CD4-positive, alpha-beta T cell treated with Interleukin-12 subunit alpha and Interleukin-12 subunit beta, for 1 hour (primary cell): ENCODE measurements around the gene PTRHD1.
"Not testable (repeated sequence)": the region's sequence is repeated elsewhere in the genome, so short reads cannot be mapped to it uniquely, and the experiment has no call there.

ENCODE experiments used
- DNase-seq: peaks from one replicate; pipeline ENCODE4 v3.0.0-alpha.2; 2020

The PTRHD1 gene, protein sequence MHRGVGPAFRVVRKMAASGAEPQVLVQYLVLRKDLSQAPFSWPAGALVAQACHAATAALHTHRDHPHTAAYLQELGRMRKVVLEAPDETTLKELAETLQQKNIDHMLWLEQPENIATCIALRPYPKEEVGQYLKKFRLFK

DNA sequence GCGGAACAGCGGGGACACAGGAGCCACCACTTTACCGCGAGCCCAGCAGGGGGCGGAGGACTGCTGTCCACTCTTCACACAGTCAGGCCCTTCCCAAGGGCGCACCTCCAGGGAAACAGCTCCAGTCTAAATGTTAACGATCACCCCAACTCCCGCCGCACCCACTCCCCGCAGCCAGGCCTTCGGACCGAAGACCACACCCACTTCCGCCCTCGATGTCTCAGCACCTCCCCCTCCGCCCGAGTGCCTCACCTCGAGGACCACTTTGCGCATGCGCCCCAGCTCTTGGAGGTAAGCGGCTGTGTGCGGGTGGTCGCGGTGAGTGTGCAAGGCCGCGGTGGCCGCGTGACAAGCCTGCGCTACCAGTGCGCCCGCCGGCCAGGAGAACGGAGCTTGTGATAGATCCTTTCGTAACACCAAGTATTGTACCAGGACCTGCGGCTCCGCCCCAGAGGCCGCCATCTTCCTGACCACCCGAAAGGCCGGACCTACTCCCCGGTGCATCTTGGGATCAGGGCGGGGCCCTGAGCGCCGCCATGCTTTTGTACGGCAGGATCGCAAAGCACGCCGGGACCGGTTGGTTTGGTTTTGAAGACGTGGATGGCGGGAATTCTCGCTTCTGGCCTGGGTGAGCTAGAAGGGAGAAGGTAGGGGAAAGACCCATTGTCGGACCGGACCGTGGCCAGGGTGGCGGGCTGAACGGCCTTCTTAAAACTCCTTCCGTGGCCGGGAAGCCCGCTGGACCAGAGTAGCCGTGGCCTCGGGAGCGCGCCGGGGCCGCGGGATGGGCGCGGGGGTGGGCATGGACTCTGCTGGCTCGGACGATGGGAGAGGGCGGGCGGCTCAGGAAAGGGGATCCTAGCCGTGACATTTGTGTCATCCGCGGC, at the start of gene PTRHD1, which contains the start of gene CENPO:
Gene PTRHD1 (minus strand): TSS at position 518 of the 887 bp plus-strand sequence. CDS start 14 bp downstream, at position 504.
Gene CENPO (plus strand): TSS at position 552 of the 887 bp plus-strand sequence. CDS start 495 bp downstream, outside the sequence.
- DNase-seq: peak; percentile 95

DNA sequence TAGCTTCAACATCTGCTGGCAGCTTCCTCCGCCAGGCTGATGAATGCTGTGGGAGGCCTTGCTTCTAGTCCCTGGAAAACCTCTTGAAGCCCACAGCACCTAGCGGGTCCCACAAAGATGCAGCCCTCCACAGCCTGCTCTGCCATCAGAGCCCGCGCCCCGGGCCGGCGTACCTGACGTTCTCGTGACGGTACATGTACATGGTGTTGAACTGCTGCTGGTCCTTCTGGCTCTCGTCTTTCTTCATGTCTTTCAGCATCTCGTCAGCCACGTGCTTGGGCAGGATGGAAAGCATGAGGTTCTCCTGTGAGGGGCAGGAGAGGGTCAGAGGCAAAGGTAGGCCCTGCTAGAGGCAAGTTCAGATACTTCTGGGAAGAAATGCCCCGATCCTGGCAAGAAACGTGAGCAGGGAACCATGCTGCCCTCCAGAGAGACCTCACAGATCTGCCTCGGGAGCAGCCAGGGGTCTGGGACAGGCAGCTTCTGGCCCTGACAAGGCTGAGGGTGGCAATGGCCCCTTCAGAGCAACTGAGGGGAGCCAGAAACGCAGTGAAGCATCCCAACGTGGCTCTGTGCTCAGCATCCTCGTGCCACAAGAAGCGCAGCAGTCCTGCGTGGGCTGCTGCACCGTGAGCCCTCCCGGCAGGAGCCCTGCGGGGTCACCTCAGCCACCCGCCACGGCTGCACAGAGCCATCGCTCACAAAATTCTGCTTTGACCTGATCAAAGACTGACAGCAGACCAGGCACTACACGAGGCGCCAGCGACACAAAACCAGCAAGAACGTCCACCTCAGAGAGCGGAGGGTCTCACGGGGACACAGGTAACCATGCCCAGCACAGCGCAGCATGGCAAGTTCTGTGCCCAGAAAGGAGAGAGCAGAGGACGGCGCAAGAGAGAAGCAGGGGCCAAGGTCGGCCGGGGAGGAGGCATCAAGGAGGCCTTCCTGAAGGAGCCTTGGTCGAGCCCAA, 49.2 kb upstream of the PTRHD1 start:
- DNase-seq: no peak

DNA sequence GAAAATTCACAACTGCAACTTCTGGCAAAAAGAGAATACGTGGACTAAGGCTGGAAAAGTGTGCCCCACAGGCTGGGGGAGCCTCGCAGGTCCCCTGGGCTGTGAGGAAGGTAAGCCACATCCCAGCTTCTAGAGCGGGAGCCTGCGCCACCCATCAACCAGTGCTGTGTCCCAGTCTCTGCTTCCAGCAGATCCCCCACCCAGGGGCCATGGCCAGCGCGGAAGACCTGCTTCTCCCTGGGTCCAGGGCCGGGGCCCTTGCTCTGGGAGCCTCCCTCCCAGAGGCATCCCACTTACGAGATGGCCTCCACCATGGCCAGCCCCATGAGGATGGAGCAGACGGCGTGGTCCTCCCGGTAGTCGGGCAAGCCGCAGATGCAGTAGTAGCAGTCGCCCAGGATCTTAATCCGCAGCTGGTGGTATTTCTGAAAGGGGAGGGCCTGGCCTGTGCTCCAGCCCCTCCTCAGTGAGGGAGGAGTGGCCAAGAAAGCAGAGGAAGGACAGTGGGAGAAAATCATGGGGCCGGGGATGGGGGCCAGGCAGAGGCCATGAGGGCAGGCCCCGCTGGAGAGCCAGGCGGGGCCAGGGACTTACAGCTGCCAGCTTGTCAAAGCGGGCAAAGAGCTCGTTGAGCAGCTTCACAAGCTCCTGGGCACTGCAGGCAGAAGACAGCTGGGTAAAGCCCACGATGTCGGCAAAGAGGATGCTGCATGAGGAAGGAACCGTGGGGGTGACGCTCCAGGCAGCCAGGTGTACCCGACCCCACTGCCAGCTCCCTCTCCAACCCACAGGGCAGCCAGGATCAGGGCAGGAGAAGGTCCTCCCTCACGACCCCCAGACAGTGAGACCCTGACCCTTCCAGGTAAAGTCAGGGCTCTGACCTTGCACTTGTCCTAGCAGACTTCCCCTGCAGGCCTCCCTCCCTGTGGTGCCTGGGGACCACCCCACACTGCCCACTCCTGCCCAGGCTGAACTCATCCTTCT, 48.1 kb upstream of the PTRHD1 start:
- no peak for DNase-seq

DNA sequence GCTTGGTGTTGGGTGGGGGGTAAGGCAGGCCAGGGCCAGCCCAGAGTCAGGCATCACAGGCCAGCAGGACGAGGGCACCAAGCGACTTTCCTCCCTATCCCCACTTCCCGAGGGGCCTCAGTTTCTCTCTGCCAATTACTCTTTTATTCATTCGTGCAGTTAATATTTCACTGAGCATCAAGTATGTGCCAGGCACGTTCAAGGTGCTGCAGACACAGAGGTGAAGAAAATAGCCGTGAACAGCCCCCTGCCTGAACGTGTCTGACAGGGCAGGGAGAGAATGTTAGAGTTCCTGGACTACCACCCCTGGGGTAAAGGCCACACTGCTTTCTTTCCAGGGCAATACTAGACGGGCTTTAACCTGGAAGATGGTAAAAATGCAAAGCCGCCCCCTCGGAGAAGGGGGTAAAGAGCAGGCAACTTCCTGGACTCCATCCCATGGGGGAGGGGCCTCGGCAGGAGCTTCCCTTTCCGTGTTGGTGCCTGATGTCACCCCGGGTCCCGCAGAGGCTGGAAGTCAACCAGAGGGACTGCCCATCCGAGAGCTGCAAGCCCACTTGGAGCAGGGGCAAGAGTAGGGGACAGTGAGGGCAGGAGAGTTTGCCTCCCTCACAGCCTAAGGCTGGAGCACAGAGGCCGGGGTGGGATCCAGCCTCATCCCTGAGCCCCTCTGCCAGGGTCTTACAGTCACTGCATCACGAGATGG, 47.1 kb upstream of the PTRHD1 start:
- no peak for DNase-seq

DNA sequence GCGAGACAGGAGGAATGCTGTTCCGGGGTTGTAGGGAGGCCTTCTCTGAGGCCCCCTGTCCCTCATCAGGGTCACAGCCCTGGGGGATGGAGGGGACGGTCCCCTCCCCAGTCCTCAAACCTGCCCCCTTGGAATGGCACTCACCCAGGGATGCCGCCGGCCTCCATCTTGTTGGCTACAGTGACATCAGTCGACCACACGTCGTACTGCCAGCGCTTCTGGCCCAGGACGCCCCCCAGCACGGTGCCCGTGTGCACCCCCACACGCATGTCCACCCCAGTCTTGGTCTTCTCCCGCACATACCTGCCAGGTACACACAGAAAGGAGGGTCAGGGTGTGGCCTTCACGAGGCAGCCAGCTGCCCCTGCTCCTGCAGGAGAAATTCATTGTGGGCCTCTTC, 46.5 kb upstream of the PTRHD1 start:
- DNase-seq: no peak

DNA sequence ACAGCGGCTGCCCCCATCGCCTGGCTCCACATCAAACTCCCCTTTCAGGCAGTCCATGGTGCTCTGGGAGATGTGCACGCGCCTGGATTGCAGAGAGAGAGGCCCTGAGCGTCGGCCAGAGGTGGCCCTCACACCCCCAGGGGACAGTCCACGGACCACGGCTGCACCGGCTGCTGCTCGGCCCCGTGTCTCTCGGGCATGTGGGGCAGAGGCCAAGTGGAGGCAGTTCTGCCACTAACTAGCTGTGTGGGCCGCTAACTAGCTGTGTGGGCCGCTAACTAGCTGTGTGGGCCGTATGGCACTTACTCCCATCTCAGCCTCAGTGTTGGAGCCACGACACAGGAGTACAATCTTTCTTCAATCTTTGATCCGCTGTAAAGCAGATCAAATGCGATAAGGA, 45.4 kb upstream of the PTRHD1 start:
- DNase-seq: no peak

DNA sequence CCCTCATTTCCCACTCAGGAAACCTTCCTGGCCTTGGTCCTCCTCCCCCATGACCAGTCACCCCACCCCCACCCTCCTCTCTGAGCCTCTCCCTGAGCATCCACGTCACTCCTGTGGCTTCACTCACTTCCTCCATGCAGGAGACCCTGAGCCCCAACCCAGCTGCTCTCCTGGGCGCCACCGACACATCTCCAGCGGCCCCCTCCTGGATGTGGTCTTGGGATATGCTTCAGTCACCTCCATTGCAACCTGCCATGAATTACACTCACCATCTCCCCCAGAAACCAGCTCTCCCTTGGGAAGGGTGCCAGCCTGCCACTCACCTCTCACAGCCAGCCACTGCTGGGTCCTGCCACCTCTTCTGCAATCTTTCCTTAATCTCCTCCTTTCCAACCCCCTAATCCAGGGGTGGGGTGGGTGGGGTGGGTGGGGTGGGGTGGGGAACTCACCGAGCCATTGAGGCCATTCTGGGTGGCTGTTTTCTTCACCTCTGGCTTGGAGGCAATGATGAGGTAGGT, 44.9 kb upstream of the PTRHD1 start:
- no peak for DNase-seq

DNA sequence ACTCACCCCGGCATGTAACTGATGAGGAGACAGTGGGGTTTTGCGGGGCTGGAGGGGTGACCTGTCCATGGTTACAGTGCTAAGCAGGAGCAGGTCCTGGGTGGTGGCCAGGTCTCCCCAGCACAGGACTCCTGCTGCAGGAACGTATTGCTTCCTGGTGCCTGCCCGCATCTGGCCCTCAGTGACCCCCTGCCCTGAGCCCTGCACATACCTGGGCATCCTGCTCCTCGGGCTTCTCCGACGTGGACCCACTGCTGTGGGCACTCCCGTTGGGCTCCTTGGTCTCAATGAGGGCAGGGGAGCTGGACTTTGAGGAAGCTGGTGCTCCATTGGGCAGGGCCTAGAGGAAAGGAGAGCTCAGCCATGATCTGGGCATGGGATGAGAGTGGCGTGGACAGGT, 43.5 kb upstream of the PTRHD1 start:
- DNase-seq: no peak

DNA sequence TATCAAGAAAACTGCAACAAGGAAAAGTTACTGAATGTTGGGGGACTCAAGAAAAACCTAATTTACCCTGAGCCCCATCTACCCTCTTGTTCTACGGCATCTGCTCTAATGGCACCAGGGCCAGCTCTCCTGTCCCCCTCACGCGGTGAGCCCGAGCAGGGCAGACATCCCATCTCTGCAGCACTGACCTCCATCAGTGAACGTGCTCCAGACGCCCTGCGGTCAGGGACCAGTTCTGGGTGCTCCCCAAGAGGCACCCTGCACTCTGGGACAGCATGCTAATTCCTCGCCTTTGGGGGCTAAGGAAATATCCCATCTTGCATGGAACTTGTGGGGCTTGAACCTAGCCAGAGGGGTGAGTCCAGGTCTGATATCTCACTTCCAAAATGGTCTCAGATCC, 43.0 kb upstream of the PTRHD1 start:
- DNase-seq: no peak

DNA sequence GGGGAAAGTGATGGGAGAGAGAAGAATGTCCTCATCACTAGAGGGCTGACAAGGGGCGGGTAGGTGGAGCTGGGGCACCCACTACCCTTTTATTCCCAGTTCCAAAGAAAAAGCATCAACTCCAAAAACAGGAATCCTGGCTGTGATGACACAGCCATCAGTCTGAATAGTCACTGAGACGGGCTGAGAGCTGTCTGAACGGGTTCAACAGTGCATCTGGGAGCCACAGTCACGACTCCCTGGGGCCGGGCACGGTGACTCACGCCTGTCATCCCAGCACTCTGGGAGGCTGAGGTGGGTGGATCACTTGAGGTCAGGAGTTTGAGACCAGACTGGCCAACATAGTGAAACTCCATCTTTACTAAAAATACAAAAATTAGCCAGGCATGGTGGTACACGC, 42.2 kb upstream of the PTRHD1 start:
- not testable (repeated sequence) for DNase-seq

DNA sequence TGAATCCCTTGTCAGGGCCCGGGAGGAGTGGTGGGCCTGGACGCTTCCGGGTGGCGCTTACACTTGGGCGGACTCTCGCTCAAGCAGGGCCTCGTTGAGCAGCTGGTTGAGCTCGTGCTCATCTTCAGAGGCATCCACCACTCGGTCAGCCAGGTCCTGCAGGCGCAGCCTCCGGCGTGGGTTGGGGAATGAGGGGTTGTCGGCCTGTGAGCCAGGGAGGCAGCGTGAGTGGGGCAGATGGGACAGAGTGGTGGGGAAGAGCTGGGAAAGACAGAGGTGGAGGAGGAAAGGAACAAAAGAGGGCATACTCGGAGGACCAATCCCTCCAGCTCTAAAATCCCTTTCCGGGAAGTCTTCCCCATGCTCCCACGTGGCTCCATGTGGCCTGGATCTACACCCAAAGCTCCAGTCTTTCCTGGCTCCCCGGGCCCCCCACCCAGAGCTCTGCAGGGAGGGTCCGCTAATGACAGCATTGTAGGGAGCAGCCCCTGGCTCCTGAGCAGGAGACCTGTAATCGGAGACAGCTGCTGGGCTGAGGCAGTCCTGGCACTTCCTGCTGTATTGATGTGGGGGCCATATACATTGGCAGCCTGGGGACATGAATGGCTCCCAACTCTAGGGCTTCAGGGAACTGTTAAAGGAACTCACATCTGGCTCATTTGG, 41.7 kb upstream of the PTRHD1 start:
- no peak for DNase-seq

DNA sequence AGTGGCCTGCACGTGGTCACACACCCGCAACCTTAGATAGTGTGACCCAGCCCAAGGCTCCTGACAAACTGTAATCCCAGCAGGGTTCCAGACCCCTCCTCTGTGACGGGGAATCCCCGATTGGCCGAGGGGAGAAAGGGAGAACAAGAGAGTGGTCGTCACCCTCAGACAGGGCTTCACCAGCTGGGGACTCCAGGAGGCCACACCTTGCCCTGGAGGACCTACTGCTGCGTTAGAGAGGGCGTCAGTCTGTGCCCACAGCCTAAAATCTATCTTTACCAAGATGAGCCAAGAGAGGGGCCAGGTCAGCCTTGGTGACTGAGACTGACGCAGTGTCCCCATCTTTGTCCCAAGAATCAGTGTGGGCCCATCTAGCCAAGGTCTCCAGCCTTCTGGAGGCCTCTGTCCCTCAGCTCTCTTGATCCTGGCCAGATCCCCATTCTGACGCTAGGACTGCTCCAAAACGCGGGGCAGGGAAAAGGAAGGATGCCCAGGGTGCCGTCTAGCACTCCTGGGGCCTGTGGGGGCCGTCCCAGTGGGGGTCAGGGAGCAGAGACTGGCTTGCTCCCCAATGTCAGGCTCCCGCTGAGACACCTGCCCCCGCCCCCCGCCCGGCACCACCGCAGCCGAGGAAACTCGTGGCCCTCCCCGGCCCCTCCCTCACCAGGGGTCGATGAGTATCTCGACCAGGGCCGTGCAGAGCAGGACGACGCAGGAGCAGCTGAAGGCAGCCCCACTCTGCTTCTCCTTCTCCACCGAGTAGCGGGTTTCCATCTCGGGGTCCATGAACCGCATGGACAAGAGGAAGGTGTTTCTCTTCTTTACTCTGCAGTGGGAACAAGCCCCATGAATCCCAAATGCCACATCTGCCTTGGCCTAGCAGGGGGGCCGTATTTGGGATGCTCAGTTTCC, 40.9 kb upstream of the PTRHD1 start:
- no peak for DNase-seq

DNA sequence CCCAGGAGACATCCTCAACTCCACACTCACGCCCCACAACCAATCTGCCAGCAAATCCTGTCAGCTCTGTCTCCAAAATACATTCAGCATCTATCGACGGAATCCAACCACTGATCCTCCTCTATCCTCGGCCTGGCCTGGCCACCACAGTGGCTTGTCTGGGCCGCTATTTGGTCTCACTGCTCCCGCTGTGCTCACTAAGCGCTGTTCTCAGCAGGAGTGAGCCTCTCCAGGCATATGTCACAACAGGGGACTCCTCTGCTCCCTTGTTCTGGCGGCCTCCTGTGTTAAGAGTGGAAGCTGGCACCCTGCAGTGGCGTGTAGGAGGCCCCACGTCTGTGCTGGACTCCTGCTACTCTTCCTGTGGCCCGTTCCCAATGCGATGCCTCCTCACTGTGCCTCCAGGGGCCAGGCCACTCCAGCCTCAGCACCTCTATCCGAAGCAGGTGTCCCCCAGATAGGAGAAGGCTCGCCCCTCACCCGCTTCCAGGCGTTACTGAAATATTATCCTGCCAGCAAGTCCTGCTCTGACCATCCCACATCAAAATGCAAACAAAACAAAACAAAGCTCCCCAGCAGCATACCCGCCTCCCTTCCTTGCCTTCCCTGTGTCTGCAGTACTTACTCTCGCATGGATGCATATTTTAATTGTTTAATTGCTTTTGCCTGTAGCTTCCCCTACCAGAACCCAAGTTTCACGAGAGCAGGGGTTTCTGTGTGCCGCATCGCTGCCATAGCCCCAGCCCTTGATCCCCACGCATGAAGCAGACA, 39.9 kb upstream of the PTRHD1 start:
- DNase-seq: no peak

DNA sequence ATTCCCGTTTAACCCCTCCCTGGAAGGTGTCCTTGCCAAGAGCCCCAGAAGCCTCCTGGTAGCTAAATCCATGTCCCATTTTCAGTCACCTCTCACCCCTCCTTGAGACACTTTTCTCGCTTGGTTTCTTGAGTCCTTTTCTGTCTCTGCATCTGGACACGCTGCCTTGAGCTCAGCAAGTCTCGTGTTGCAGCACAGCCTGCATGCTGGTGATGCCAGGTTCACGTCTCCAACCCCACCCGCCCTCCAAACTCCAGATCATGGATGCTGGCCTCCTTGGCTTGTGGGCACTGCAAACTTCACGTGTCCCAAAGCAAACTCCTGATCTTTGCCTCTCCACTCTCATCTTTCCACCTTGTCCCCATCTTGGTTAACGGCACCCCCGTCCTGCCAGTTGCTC, 39.3 kb upstream of the PTRHD1 start:
- no peak for DNase-seq

DNA sequence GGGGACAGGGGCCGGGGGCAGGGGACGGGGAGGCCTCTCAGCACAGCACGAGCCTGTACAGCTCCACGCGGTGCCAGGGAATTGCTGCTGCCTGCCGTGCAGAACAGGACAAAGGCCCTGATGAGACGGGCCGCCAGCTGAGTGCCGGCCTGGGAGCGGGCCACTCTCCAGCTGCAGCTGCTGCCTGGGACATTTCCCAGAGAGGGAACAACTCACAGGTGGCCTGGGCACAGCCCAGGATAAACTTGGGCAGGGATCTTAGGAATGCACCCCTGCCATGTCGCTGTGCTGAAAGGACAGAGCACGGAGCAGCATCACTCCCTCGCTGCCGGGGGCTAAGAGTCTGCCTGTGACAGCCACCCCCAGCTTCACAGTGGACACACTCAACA, 38.9 kb upstream of the PTRHD1 start:
- DNase-seq: no peak

DNA sequence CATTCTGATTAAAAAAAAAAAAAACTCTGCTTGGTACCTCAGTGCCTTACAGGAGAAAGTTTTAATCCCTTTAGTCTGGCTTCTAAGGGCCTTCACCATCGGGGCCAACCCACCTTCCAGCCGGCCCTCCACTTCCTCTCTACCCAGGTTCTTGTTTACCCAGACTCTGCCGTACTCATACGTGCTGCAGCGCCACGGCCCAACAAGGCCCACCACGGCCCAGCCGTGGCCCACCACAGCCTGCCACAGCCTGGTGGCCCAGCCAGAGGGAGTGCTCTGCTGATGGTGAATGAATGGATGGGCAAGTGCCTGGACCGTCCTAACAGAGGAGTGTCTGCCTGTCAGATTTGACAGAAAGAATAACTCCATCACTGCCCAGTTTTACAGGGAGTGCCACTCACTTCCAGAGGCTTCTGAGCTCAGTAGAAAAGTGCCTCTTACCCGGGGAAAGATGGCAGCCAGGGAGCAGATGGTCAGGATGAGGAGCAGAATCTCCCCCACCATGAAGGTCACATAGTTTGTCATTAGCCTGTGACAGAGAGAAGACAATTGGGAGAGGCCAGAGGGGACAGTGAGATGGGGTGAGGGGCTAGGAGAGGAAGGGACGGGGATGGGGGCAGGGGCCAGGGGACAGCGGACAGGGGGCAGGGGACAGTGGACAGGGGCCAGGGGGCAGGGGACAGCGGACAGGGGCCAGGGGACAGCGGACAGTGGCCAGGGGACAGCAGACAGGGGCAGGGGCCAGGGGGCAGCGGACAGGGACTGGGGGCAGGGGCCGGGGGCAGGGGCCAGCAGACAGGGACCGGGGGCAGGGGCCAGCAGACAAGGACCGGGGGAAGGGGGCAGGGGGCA, 38.3 kb upstream of the PTRHD1 start:
- no peak for DNase-seq

DNA sequence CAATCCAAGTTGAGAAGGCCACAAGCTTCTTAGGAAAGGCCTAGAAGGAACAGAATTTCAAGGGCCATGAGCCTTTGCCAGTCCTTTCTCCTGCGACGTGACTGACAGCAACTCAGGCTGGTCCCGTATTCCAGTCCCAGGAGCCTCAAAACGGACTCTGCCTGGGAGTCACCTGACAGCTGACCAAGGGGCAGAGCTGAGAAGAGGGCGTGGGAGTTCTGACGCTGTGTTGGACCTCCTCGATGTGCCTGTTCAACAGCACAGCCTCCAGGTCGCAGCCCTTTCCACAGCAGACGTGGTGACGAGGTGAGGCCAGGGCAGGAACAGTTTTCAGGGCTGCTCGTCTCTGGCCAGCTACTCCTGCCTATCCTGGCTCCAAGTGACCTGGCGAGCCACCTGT, 37.6 kb upstream of the PTRHD1 start:
- DNase-seq: no peak

DNA sequence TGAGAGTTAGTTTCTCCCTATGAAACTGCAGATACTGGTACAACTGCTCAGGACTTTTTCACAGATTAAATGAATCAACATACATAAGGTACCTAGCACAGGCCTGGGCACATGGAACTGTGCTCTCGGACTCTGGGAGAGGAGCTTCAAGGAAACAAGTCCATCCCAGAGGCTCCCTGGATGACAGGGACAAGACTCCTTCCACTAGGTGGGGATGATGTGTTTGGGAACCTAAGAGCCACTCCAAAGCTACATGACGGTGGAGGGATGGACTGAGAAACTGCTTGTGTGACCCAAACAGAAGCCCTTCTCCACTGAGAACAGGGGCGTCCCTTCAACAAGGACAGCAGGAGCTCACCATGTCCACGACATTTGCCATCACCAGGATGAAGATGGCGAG, 37.2 kb upstream of the PTRHD1 start:
- DNase-seq: no peak
